CD1c-positive myeloid dendritic cell (primary cell): Measurements from ENCODE around the gene IFT22.
A peak's percentile ranks its signal among the peaks of the same experiment; 100 is the strongest.

Experiments used
- DNase-seq: peaks from one replicate; pipeline ENCODE4 v3.0.0-alpha.2; 2016; ENCODE audit errors: extremely low spot score

Gene IFT22

DNA sequence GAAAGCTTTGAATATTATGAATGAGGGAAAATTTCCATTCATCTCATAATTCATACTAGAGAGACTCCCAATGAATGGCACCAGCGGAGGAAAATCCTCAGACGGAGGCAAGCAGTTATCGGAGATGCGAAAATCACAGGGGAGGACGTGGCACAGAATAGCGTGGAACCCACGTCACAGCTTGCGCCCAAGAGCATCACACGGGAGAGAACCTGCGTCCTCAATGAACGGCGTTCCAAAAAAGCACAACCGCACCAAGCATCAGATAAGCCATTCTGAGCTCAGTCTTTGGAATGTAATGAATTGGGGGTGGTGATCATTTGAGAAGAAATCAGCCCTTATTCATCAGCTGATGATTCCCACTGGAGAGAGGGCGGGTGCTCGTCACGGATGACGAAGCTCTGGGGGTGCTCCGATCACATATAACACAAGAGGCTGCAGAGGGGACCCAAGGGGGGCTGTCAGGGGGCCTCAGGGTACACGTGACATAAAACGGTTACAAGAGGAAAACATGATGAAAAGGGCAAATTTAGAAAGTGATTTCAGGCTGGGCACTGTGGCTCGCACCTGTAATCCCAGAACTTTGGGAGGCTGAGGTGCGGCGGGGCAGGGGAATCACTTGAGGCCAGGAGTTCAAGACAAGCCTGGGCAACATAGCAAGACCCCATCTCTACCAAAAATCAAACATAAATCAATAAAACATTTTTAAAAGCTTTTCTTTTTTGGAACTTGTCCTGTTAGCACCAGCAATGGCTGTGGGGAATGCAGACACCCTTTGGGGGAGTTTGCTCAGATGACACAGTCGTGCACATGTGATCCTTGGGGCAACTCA, 42.9 kb downstream of the IFT22 start:
- no peak for DNase-seq

- no peak for DNase-seq
Measured at GRCh38 chr7:101277155-101277554, 44.5 kb downstream of the IFT22 start.

GRCh38 chr7:101273206-101273605, 48.4 kb downstream of the IFT22 start:
- no peak for DNase-seq

DNA sequence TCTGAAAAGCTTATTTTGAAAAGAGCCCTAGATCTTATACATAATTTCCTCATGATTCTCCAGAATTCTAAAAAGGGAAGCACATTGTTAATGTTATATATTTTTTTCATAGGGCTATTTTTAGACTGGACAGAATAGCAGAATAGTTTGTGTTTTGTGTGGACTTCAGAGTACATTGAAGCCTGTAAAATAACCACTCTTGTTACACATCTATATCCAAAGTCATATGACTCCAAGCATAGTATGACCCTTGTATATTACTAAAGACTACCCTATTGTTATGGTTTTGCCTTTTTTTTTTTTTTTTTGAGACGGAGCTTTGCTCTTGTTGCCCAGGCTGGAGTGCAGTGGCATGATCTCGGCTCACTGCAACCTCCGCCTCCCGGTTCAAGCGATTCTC, 50.6 kb downstream of the IFT22 start:
- peak; percentile 44 for DNase-seq

DNA sequence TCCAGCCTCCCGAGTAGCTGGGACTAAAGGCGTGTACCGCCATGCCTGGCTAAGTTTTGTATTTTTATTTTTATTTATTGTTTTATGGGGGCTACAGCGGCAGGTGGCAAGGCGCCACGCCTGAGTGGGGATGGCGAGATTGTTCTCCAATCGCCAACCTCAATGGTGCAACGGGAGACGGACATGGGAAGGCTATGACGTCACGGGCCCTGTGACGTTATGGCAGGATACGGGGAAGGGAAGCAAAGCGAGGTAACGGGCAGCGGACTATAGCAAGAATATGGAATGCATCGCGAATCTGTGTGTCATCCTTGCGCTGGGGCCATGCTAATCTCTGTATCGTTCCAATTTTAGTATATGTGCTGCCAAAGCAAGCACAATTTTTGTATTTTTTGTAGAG, 51.9 kb downstream of the IFT22 start:
- no peak for DNase-seq

DNA sequence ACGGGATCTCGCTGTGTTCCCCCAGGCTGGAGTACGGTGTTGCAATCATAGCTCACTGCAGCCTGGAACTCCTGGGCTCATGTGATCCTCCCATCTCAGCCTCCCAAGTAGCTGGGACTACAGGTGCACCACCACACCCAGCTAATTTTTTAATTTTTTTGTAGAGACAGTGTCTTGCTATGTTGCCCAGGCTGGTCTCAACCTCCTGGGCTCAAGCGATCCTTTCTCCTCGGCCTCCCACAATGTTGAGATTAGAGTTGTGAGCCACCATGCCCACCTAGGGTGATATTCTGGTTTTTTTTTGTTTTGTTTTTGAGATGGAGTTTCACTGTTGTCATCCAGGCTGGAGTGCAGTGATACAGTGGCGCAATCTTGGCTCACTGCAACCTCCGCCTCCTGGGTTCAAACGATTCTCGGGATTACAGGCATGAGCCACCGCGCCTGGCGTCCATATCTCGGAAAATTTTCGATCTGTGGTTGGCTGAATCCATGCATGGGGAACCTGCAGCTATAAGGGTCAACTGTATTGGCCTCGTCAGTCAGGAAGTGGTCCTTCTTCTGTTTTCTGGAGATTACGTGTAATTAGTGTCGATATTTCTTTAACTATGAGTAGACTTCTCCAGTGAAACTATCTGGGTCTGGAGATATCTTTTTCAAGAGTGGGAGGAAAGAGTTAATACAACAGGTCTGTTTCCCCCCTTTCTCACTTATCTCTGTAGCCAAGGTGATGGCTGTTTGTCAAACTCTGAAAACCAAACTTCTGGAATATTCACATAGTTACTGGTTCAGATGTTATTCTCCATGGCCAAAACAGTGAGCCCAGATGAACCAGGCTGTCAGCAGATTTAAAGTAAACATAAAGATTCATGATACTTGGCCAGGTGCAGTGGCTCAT, 55.7 kb downstream of the IFT22 start:
- DNase-seq: no peak

GRCh38 chr7:101264102-101264706, 57.4 kb downstream of the IFT22 start:
- DNase-seq: peak; percentile 50
